H1 (cell line): Measurements from ENCODE around the gene ZSWIM6. TPM values are rescaled to one million over a fixed set of nuclear protein-coding genes. Genes with fewer than 3 reads are reported as not detected.

Experiments used
- CTCF ChIA-PET: fragments of 300-600 bp; sonication (Branson Sonifier 250); formaldehyde crosslinking; loops from one replicate; lab custom pipeline; 2021; ENCODE audit not compliant: partially characterized antibody; lab: Charles Lee
- POLR2A ChIA-PET: fragments of 300-600 bp; sonication (Branson Sonifier 250); formaldehyde crosslinking; loops from one replicate; lab custom pipeline; 2021; ENCODE audit warnings: inconsistent platforms; ENCODE audit not compliant: partially characterized antibody; lab: Charles Lee
- DNase-seq, 2 experiments: peaks; one replicate each; pipeline versions ENCODE4 v3.0.0 to v3.0.0-alpha.2; 2010 to 2022; ENCODE audit warnings: low spot score in 2 of 2, low read depth in 1 of 2, mixed read lengths in 1 of 2
- FAIRE-seq: peaks from 2 replicates; lab custom pipeline; 2011; peaks lifted over from hg19 to GRCh38; lab: Jason Lieb, UNC
- H2AFZ ChIP-seq: 2 replicates; pipeline ENCODE4 v1.8.1; 2012; ENCODE audit warnings: low read length, inconsistent platforms
- H2AK5ac ChIP-seq: 2 replicates; pipeline ENCODE4 v1.6.1; 2013; ENCODE audit warnings: low read depth, low read length
- H2BK120ac ChIP-seq: replicated peaks from 2 replicates; pipeline ENCODE3; 2013; ENCODE audit warnings: low read depth, low read length, inconsistent platforms
- H2BK12ac ChIP-seq: 2 replicates; pipeline ENCODE4 v1.6.1; 2013; ENCODE audit warnings: low read depth, low read length
- H2BK15ac ChIP-seq: 2 replicates; pipeline ENCODE4 v1.6.1; 2013; ENCODE audit warnings: low read length
- H2BK20ac ChIP-seq: 2 replicates; pipeline ENCODE4 v1.6.1; 2013; ENCODE audit warnings: low read length
- H2BK5ac ChIP-seq: 2 replicates; pipeline ENCODE4 v1.6.1; 2013; ENCODE audit warnings: low read depth, low read length
- H3K14ac ChIP-seq: 2 replicates; pipeline ENCODE4 v1.6.1; 2013; ENCODE audit warnings: inconsistent platforms; ENCODE audit not compliant: insufficient read length
- H3K18ac ChIP-seq: 2 replicates; pipeline ENCODE4 v1.6.1; 2013; ENCODE audit warnings: low read length; ENCODE audit errors: extremely low read depth
- H3K23ac ChIP-seq: 2 replicates; pipeline ENCODE4 v1.6.1; 2013; ENCODE audit warnings: inconsistent platforms; ENCODE audit not compliant: insufficient read length
- H3K23me2 ChIP-seq: 2 replicates; pipeline ENCODE4 v1.6.1; 2013; ENCODE audit warnings: low read depth, low read length
- H3K27ac ChIP-seq: 2 replicates; pipeline ENCODE4 v1.6.1; 2011; ENCODE audit warnings: low read depth, low read length, inconsistent platforms
- H3K27me3 ChIP-seq, 4 experiments: replicated peaks in 1 of 4; 1 replicate in 1 of 4; 2 replicates in 3 of 4; pipeline versions ENCODE4 v1.6.1 to v1.8.1; 2011 to 2013; ENCODE audit warnings: low read length in 3 of 4, mild to moderate bottlenecking in 3 of 4, inconsistent platforms in 2 of 4, mixed read lengths in 2 of 4, moderate library complexity in 1 of 4; ENCODE audit not compliant: control insufficient read depth in 3 of 4, insufficient read depth in 3 of 4; ENCODE audit errors: extremely low read depth in 1 of 4
- H3K36me3 ChIP-seq, 4 experiments: 2 replicates each; pipeline versions ENCODE4 v1.6.1 to v1.8.1; 2011 to 2013; ENCODE audit warnings: mild to moderate bottlenecking in 4 of 4, low read length in 3 of 4, moderate library complexity in 2 of 4, control low read depth in 1 of 4, inconsistent platforms in 1 of 4; ENCODE audit not compliant: insufficient read depth in 4 of 4, control insufficient read depth in 2 of 4
- H3K4ac ChIP-seq: replicated peaks from 2 replicates; pipeline ENCODE3; 2013; ENCODE audit warnings: low read length, low read depth, mixed read lengths, inconsistent platforms; ENCODE audit not compliant: insufficient read length
- H3K4me1 ChIP-seq, 4 experiments: replicated peaks in 1 of 4; 1 replicate in 1 of 4; 2 replicates in 3 of 4; pipeline versions ENCODE4 v1.6.1 to v1.8.1; 2011 to 2013; ENCODE audit warnings: low read length in 3 of 4, inconsistent platforms in 2 of 4, mixed read lengths in 1 of 4; ENCODE audit not compliant: insufficient read depth in 4 of 4, control insufficient read depth in 3 of 4
- H3K4me2 ChIP-seq, 2 experiments: 2 replicates each; pipeline versions ENCODE4 v1.6.1 to v1.8.1; 2011 to 2013; ENCODE audit warnings: low read depth in 2 of 2, low read length in 2 of 2, control low read depth in 1 of 2, inconsistent platforms in 1 of 2, mild to moderate bottlenecking in 1 of 2; ENCODE audit not compliant: insufficient read depth in 1 of 2
- H3K4me3 ChIP-seq, 4 experiments: fragments of 200-600, 300-600 bp in 1 of 4; sonication (generic), shearing (Covaris generic), sonication (Bioruptor Twin) in 1 of 4; 2 replicates each; pipeline versions ENCODE4 v1.5.1 to v1.8.1; 2011 to 2016; ENCODE audit warnings: low read length in 4 of 4, low read depth in 3 of 4, control low read depth in 2 of 4, inconsistent platforms in 2 of 4, mild to moderate bottlenecking in 2 of 4, mixed read lengths in 1 of 4, moderate library complexity in 1 of 4; ENCODE audit not compliant: insufficient read depth in 2 of 4; ENCODE audit errors: extremely low read depth in 1 of 4
- H3K56ac ChIP-seq: replicated peaks from 2 replicates; pipeline ENCODE3; 2013; ENCODE audit warnings: low read depth, mild to moderate bottlenecking, mixed read lengths, low read length, inconsistent platforms; ENCODE audit not compliant: insufficient read length
- H3K79me1 ChIP-seq: 2 replicates; pipeline ENCODE4 v1.6.1; 2013; ENCODE audit warnings: low read depth, low read length, control low read depth
- H3K79me2 ChIP-seq, 2 experiments: 2 replicates each; pipeline versions ENCODE4 v1.6.1 to v1.8.1; 2012 to 2013; ENCODE audit warnings: low read length in 2 of 2, mild to moderate bottlenecking in 2 of 2, inconsistent platforms in 1 of 2; ENCODE audit not compliant: insufficient read depth in 2 of 2, control insufficient read depth in 1 of 2
- H3K9ac ChIP-seq, 4 experiments: replicated peaks in 1 of 4; 1 replicate in 1 of 4; 2 replicates in 3 of 4; pipeline versions ENCODE4 v1.6.1 to v1.8.1; 2011 to 2013; ENCODE audit warnings: low read depth in 3 of 4, low read length in 3 of 4, control low read depth in 2 of 4, mild to moderate bottlenecking in 2 of 4, moderate library complexity in 2 of 4, inconsistent platforms in 1 of 4; ENCODE audit errors: extremely low read depth in 1 of 4
- H3K9me3 ChIP-seq, 2 experiments: 2 replicates each; pipeline versions ENCODE4 v1.6.1 to v1.8.1; 2012 to 2013; ENCODE audit warnings: mild to moderate bottlenecking in 2 of 2, moderate library complexity in 2 of 2, control low read depth in 1 of 2, inconsistent platforms in 1 of 2, low read depth in 1 of 2, low read length in 1 of 2, mixed read lengths in 1 of 2; ENCODE audit not compliant: insufficient read depth in 2 of 2
- H4K20me1 ChIP-seq, 2 experiments: replicated peaks in 1 of 2; 2 replicates each; pipeline versions ENCODE3 to v1.8.1; 2011 to 2013; ENCODE audit warnings: inconsistent platforms in 2 of 2, low read length in 2 of 2, mild to moderate bottlenecking in 1 of 2; ENCODE audit not compliant: insufficient read depth in 2 of 2, control insufficient read depth in 1 of 2
- H4K5ac ChIP-seq: 2 replicates; pipeline ENCODE4 v1.6.1; 2013; ENCODE audit warnings: low read length, low read depth, mixed read lengths, inconsistent platforms; ENCODE audit not compliant: insufficient read length
- H4K8ac ChIP-seq: 2 replicates; pipeline ENCODE4 v1.8.0; 2013; ENCODE audit warnings: mild to moderate bottlenecking, moderate library complexity, low read length, inconsistent platforms; ENCODE audit not compliant: insufficient read depth; ENCODE audit errors: extremely low read depth
- H4K91ac ChIP-seq: replicated peaks from 2 replicates; pipeline ENCODE3; 2013; ENCODE audit warnings: low read length, mixed read lengths, inconsistent platforms; ENCODE audit not compliant: insufficient read length
- BRCA1 ChIP-seq: IDR thresholded peaks from 2 replicates; pipeline ENCODE4 v1.6.1; 2012; ENCODE audit warnings: low read depth, low read length, improper control_type of control experiment
- CBX5 ChIP-seq: fragments of 300-800, 300-1000 bp; sonication (generic); IDR thresholded peaks from 2 replicates; pipeline ENCODE4 v1.7.1; 2016; ENCODE audit warnings: antibody characterized with exemption, low read length, low read depth
- KDM5A ChIP-seq: fragments of 200-600 bp; IDR thresholded peaks from 2 replicates; pipeline ENCODE4 v1.7.1; 2012; ENCODE audit warnings: mild to moderate bottlenecking, low read length, inconsistent platforms, mixed read lengths
- MAFK ChIP-seq: IDR thresholded peaks from 2 replicates; pipeline ENCODE4 v1.6.1; 2012; ENCODE audit warnings: low read depth, mild to moderate bottlenecking, improper control_type of control experiment, low read length
- POLR2A ChIP-seq, 2 experiments: IDR thresholded peaks; 1 replicate in 1 of 2; 2 replicates in 1 of 2; pipeline ENCODE4 v1.6.1; 2011; ENCODE audit warnings: low read depth in 2 of 2, low read length in 2 of 2, mild to moderate bottlenecking in 2 of 2; ENCODE audit errors: control extremely low read depth in 1 of 2
- SIN3A ChIP-seq, 2 experiments: IDR thresholded peaks in 1 of 2; conservative IDR thresholded peaks in 1 of 2; 2 replicates each; pipeline ENCODE4 v1.6.1; 2011 to 2012; ENCODE audit warnings: low read length in 2 of 2, improper control_type of control experiment in 1 of 2, low read depth in 1 of 2, mild to moderate bottlenecking in 1 of 2
- SRF ChIP-seq: IDR thresholded peaks from 2 replicates; pipeline ENCODE4 v1.6.1; 2011; ENCODE audit warnings: mild to moderate bottlenecking, low read depth, low read length, moderate library complexity
- YY1 ChIP-seq: IDR thresholded peaks from 2 replicates; pipeline ENCODE4 v1.6.1; 2011; ENCODE audit warnings: low read depth, mild to moderate bottlenecking, low read length
- WGBS, 2 experiments: shearing (Covaris generic) in 1 of 2; methylation state at CpG; one replicate each; pipeline versions ENCODE4 v1.1.6 to v1.1.7; 2013 to 2015; ENCODE audit warnings: low lambda C conversion rate in 2 of 2, mixed read lengths in 2 of 2, inconsistent platforms in 1 of 2, low coverage in 1 of 2, missing lambda C conversion rate in 1 of 2; ENCODE audit not compliant: insufficient replicate concordance in 2 of 2, insufficient coverage in 1 of 2, insufficient read length in 1 of 2; ENCODE audit errors: extremely low coverage in 1 of 2, missing lambda C conversion rate in 1 of 2; 5-methylcytosine and 5-hydroxymethylcytosine counted together
- polyA plus RNA-seq, 7 experiments: library from polyadenylated mRNA; depleted of rRNA in 3 of 7; stranded (reverse) in 5 of 7; unstranded in 2 of 7; fragments of >200 nt in 5 of 7; fragments of 200-250 nt in 2 of 7; gene quantifications; 1 replicate in 5 of 7; 2 replicates in 1 of 7; 4 replicates in 1 of 7; pipeline versions ENCODE4 v1.2.1 to v1.2.3, GENCODE V29; 2011 to 2013; ENCODE audit warnings: missing spikeins in 2 of 7, mixed read lengths in 2 of 7
- total RNA-seq: library from RNA; stranded (reverse); fragmentation: NEBNext Ultra II Directional; extraction: Animal tissue kit (Norgen Biotek cat#: 25700); gene quantifications from 2 replicates; pipeline ENCODE4 v1.2.1, GENCODE V29; 2021
- TF ChIP-seq, protein P1 (sequence below): IDR thresholded peaks from 2 replicates; pipeline ENCODE4 v1.6.1; 2011; ENCODE audit warnings: low read depth, mild to moderate bottlenecking, low read length; ENCODE audit not compliant: insufficient read depth
- TF ChIP-seq, protein P2 (sequence below): IDR thresholded peaks from 2 replicates; pipeline ENCODE4 v1.6.1; 2012; ENCODE audit warnings: inconsistent platforms

Gene ZSWIM6
- total and polyA plus RNA-seq, 2 of the 8 experiments (the other 6 are each of a cell fraction or from before 2014, with no cell fraction given) = 7.9 to 12.4 TPM

GRCh38 chr5:61302200-61302563 is 29.9 kb upstream of the ZSWIM6 start:
- FAIRE-seq = no peak
- H4K91ac ChIP-seq = no peak overlapping the region
- H3K4ac ChIP-seq = no peak overlapping the region
- H3K27me3 ChIP-seq = no peaks in the 10 kb centered on the region
- DNase-seq = no peak
- H4K5ac ChIP-seq = no peak overlapping the region
- H4K20me1 ChIP-seq = no peaks in the 10 kb centered on the region
- H3K79me1 ChIP-seq = no peaks in the 10 kb centered on the region
- H4K8ac ChIP-seq = no peak overlapping the region
- no peak overlapping the region for H2BK20ac ChIP-seq
- no peak for TF ChIP-seq SRF
- no peak for TF ChIP-seq SIN3A (conservative IDR thresholded peaks at IDR 0.05 in 1 of 2, IDR thresholded peaks at IDR 0.05 in 1 of 2; ENCODE audit: low read depth in 1 of 2, low read length in 2 of 2)
- TF ChIP-seq YY1 = no peak
- no peak for TF ChIP-seq KDM5A
- no peak for TF ChIP-seq CBX5
- TF ChIP-seq, protein P1, sequence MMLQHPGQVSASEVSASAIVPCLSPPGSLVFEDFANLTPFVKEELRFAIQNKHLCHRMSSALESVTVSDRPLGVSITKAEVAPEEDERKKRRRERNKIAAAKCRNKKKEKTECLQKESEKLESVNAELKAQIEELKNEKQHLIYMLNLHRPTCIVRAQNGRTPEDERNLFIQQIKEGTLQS = no peak
- TF ChIP-seq BRCA1 = no peak
- no peak for TF ChIP-seq POLR2A (IDR thresholded peaks at IDR 0.05; ENCODE audit: control extremely low read depth in 1 of 2, low read depth in 2 of 2, low read length in 2 of 2)
- no peak for TF ChIP-seq MAFK
- TF ChIP-seq, protein P2, sequence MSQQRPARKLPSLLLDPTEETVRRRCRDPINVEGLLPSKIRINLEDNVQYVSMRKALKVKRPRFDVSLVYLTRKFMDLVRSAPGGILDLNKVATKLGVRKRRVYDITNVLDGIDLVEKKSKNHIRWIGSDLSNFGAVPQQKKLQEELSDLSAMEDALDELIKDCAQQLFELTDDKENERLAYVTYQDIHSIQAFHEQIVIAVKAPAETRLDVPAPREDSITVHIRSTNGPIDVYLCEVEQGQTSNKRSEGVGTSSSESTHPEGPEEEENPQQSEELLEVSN = no peak
- ChIA-PET CTCF (interaction anchor here (0.6 to 2.4 kb wide), 7 partner anchors 11 to 292 kb away, joined by 3 to 11 read pairs (median 3); no protein-coding TSS in a partner anchor), POLR2A (interaction anchor here (2.1 kb wide), 1 partner anchor 30 kb away, joined by 6 read pairs; the partner anchor contains the start of gene ZSWIM6)
- no peak overlapping the region for H3K27ac ChIP-seq
- no peak overlapping the region for H2BK120ac ChIP-seq
- H2BK15ac ChIP-seq = no peak overlapping the region
- no peak overlapping the region for H3K14ac ChIP-seq
- H2BK12ac ChIP-seq = no peak overlapping the region
- H3K4me3 ChIP-seq = no peak overlapping the region
- peaks cover 0 to 8% (median 3%) of the 10 kb centered on the region in 4 experiments; a peak in 4 of 7 replicates for H3K4me1 ChIP-seq
- H3K9ac ChIP-seq = no peak overlapping the region
- H2AFZ ChIP-seq = no peak overlapping the region
- no peaks in the 10 kb centered on the region for H3K79me2 ChIP-seq
- no peak overlapping the region for H2BK5ac ChIP-seq
- no peak overlapping the region for H3K4me2 ChIP-seq
- H3K23ac ChIP-seq = no peak overlapping the region
- no peak overlapping the region for H2AK5ac ChIP-seq
- no peak overlapping the region for H3K56ac ChIP-seq
- H3K18ac ChIP-seq = no peak overlapping the region
- no peaks in the 10 kb centered on the region for H3K9me3 ChIP-seq
- H3K23me2 ChIP-seq = no peaks in the 10 kb centered on the region
- whole genome bisulfite sequencing, 2 experiments = 90% methylated on average over 4 of the region's 4 CpGs; no CpG with 5 or more reads in 1 of the 2 experiments
- no peaks in the 10 kb centered on the region for H3K36me3 ChIP-seq
